ENCODE measurements around the gene OR10A6.

OR10A6 gene

GRCh38 chr11:7909585-7910285, 21.3 kb downstream of the OR10A6 start:
- DNase-seq: no peak

- DNase-seq: no peak
Observed at GRCh38 chr11:7907121-7907520, 23.9 kb downstream of the OR10A6 start.

DNA sequence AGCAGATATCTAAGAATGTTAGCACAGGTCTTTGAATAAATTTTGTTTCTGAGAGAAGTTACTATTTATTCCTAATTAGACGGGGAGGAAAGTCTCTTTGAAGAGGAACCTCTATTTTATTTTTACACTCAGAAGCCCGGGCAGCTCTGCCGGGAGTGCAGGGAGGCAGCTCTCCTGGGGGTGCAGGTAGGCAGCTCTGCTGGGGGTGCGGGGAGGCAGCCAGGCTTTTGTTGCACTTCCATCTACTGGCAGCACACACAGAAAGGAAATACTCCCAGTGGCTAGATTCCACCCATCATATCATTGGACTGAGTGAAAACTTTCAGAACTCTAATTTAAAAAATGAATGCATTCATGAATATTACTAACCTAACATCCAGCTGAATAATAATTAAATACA, 24.6 kb downstream of the OR10A6 start:
- DNase-seq: no peak

DNA sequence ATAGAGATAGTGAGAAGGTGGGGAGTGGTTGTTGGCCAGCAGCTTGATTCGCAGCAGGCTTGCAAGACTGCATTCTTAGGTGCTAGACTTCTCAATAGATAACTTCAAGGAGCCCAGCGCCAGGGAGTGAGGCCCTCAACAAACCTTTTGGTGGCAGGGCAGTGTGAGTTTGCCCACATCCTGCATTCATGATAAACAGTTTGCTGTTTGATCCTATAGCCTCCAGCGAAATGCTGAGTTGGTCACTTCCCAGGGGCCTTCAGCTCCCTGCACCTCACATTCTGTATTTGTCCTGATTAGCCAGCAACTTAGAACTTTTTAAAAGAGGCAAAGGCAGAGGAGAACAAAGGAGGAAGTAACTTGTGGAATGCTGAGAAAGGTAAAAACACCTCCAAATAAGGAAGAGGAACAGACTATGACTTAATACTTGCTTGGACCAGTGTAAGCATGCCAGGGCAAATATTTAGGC, 25.1 kb downstream of the OR10A6 start:
- DNase-seq: no peak

DNA sequence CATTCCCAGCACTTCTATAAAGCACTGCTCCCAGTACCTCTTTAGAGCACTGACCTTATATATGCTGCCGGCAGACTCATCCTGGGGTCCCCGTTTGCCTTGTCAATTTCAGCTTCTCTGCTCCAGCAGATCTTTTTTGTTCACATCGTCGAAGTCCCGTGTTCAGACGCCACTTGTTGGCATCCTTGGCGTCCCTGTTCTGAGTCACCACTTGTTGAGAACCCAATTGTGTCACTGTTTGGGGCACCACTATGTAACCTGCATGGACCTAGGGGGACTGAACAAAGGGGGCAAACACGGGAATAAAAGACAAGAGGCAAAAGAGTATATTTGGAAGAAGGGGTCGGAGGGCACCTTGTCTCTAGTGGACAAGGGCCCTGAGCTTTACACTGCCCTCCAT, 25.5 kb downstream of the OR10A6 start:
- DNase-seq: no peak

- no peak for DNase-seq
Observed at GRCh38 chr11:7904917-7905316, 26.2 kb downstream of the OR10A6 start.

DNA sequence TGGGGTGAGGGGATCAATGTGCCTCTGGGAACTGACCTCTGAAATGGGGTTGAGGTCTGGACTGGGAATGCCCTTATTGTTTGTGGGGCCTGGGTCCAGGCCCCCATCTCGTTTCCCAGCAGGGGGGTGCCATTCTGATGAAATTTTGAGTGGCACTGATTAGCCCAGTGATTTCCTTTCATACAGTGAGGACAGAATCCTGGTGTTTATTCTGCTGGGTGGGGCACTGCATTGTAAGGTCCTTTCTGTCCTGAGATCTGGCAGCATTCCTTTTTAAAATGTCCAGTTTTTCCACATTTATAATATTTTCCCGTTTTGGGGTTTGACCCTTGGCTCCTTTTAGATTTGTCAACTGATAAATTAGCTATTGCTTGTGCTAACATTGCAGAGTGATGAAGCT, 27.1 kb downstream of the OR10A6 start:
- DNase-seq: no peak

DNA sequence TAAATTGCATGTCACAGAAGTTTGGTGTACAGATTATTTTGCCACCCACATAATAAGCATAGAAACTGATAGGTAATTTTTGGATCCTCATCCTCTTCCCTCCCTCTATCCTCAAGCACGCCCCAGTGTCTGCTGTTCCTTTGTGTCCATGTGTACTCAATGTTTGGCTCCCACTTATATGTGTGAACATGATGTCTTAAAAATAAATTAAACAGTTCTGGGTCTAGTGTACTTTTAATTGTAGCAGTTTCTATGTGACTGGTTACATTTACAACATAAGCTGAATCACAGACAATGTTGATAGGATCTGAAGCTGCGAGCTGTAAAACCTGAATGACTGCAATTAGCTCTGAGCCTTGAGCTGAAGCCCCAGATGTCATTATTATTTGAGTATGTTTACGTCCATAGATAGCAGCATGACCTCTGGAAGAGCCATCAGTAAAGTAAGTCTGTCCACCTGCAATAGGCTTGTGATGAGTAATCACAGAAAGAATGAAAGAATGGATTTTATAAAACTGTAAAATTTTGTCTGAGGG, 29.7 kb downstream of the OR10A6 start:
- DNase-seq: no peak

- no peak for DNase-seq
Observed at GRCh38 chr11:7900686-7901085, 30.4 kb downstream of the OR10A6 start.

DNA sequence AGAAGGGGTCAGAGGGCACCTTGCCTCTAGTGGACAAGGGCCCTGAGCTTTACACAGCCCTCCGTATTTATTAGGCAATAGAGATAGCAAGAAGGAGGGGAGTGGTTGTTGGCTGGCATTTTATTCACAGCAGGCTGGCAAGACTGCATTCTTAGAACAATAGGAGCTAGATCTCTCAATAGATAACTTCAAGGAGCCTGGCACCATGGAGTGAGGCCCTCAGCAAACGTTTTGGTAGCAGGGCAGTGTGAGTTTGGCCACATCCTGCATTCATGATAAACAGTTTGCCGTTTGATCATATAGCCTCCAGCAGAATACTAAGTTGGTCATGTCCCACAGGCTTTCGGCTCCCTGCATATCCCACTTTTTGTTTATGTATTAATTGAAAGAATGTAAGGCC, 31.6 kb downstream of the OR10A6 start:
- DNase-seq: no peak

GRCh38 chr11:7898666-7899283, 32.3 kb downstream of the OR10A6 start:
- no peak for DNase-seq

- DNase-seq: no peak
Observed at GRCh38 chr11:7896009-7896785, 34.9 kb downstream of the OR10A6 start.

DNA sequence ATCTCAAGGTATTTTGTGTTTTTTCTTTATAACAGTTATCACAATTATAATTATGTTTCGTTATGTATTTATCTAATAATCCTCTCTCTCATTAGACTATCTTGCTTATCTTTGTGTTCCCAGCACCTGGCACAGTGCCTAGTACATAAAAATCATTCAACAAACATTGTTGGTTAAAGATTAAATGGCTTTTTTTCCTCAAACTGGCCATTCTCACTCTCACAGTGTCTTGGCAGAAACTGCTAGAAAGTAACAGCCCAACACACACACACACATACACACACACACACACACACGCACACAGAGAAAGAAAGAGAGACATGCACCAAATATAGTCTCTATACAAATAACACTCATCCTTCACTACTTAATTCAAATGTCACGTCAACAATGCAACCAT, 36.8 kb downstream of the OR10A6 start:
- DNase-seq: no peak

- no peak for DNase-seq
Observed at GRCh38 chr11:7893796-7894195, 37.3 kb downstream of the OR10A6 start.

DNA sequence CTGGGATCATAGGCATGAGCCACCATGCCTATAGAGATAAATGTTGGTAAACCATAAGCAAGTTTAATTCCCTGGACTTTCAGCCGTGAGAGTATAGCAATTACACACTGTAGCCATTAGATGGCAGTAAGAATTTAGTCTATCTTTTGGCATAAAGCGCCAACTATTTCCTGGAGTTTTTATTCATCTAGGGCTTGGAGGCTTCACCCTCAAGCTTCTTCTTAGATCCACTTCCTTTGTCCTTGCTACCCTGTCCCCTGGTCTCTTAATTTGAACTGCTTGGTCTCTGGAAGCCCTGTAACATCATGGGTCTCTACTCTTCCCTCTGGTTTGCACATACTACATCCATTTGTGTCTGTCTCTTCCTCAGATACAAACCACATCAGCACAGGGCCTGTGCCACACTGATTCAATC, 38.2 kb downstream of the OR10A6 start:
- peak; percentile 81 for DNase-seq

GRCh38 chr11:7892059-7892699, 38.9 kb downstream of the OR10A6 start:
- DNase-seq: no peak

DNA sequence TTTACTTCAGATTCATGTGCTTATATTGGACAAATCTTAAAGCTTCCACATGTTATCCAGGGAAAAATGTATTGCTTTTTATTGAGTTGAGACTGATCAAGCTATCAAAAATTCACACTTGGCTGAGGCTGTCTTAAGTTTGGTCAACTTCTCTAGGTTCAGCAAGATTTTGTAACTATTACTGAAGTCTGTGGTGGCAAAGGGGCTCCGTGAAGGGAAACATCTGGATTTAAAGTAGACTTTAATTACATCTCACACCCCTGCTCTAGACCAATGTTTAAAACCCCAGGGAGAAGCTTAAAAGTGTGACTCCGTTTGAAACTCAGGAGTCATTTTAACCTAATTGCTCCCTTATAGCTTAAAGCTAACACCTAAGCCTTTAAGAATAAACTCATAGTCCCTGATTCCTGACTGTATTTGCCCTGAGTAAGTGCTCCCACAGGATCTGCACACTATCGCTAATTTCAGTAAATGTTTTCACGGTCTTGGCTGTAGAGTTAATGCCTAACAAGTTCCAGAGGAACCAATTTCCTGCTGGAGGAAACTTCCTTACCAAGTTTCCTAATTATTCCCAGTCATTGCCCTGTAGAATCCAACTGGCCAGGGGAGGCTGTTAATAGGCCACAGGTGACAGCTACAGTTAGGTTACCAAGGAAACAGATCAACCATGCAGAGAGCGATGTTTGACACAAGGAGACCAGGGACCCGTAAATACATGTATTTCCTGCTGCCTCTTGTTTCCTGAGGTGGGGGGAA, 40.5 kb downstream of the OR10A6 start:
- DNase-seq: no peak

- no peak for DNase-seq
Observed at GRCh38 chr11:7889985-7890384, 41.1 kb downstream of the OR10A6 start.

DNA sequence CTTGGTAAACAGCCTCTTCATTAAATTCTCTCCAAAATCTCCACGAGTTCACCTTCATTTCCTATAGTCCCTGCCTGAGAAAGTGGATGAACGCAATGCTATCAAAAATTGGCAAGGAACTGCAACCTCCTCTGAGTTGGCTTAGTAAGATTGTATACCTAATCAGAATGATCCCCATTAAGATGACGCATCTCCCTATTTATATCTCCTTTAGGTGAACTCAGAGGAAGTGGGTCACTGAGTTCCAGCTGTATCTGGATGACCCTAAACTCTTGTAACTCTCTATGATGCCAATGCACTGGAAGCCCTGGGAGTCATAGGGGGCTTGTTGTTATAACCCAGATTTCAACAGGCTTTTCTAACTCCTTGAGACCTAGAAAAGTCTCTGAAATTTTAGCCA, 48.2 kb downstream of the OR10A6 start:
- no peak for DNase-seq
